BE2C (cell line): ENCODE data around the gene GAST.
"Not testable (repeated sequence)": the region's sequence is repeated elsewhere in the genome, so short reads cannot be mapped to it uniquely, and the experiment has no call there.

Experiments
- DNase-seq: peaks from one replicate; pipeline ENCODE4 v3.0.0-alpha.2; 2020
- H3K27me3 ChIP-seq: fragments of 250-450 bp; sonication (Bioruptor Pico); 2 replicates; pipeline ENCODE4 v1.5.1; 2020; ENCODE audit warnings: mild to moderate bottlenecking
- H3K36me3 ChIP-seq: fragments of 250-450 bp; sonication (Bioruptor Pico); 2 replicates; pipeline ENCODE4 v1.5.1; 2020; ENCODE audit warnings: mild to moderate bottlenecking
- H3K4me1 ChIP-seq: fragments of 250-450 bp; sonication (Bioruptor Pico); 2 replicates; pipeline ENCODE4 v1.5.1; 2020
- H3K4me3 ChIP-seq: 2 replicates; pipeline ENCODE4 v1.5.1; 2011; ENCODE audit warnings: low read depth, low read length
- H3K9me3 ChIP-seq: fragments of 250-450 bp; sonication (Bioruptor Pico); 2 replicates; pipeline ENCODE4 v1.5.1; 2020
- TF ChIP-seq, protein P1 (sequence below): IDR thresholded peaks from 2 replicates; pipeline ENCODE4 v1.5.1; 2012; ENCODE audit warnings: mild to moderate bottlenecking, low read depth, low read length

Gene GAST

DNA sequence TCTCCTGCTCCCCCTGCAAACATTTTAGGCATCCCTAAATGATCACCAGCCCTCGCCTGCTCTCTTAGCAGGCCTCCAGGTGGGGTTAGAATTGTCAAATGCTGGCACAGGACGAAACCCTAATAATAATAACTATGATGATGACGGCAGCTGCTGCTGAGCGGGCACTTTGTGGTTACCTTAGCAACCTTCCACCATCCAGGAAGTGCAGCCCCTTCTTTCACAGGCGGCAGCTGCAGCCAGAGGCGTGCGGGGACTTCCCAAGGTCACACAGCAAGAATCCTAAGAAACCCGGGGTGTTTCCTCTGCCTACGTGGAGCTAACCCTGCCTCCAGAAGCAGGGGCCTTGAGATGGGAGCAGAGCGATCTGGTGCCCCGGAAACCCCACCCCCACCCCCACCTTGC lies 45.9 kb upstream of the GAST start:
- TF ChIP-seq, protein P1, sequence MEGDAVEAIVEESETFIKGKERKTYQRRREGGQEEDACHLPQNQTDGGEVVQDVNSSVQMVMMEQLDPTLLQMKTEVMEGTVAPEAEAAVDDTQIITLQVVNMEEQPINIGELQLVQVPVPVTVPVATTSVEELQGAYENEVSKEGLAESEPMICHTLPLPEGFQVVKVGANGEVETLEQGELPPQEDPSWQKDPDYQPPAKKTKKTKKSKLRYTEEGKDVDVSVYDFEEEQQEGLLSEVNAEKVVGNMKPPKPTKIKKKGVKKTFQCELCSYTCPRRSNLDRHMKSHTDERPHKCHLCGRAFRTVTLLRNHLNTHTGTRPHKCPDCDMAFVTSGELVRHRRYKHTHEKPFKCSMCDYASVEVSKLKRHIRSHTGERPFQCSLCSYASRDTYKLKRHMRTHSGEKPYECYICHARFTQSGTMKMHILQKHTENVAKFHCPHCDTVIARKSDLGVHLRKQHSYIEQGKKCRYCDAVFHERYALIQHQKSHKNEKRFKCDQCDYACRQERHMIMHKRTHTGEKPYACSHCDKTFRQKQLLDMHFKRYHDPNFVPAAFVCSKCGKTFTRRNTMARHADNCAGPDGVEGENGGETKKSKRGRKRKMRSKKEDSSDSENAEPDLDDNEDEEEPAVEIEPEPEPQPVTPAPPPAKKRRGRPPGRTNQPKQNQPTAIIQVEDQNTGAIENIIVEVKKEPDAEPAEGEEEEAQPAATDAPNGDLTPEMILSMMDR = no peak
- Histone ChIP-seq H3K4me3 (peak overlapping the region; percentile 67), H3K36me3 (no peaks in the 10 kb centered on the region), H3K4me1 (peaks cover 12% of the 10 kb centered on the region), H3K9me3 (no peaks in the 10 kb centered on the region), H3K27me3 (no peaks in the 10 kb centered on the region)
- peak; percentile 63 for DNase-seq

DNA sequence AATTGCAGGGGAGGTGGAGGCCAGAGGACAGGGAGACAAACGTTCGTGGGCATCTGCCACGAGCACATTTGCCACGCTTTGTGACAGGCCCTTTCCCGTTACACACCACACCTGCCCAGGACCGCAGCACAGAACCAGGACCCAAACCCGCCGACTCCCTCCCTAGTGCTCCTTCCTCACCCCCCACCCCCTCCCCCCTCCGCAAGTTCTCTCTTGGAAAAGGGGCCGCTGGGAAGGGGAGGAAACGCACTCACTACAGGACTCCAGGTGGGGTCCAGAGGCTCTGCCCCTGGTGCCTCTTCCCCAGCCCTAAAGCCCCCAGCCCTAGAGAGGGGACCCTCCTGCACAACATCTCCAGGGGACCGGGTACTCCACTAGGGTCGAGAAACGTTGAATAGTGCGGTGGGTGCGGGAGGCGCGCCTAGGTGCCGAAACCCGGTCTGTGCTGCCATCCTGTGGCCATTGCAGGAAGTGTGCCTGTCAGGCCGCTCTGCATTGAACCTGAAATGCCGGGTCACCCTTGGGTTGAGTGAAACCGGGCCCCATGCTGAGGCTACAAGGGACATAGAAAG lies 45.3 kb upstream of the GAST start:
- Histone ChIP-seq H3K4me1 (peaks cover 12% of the 10 kb centered on the region), H3K27me3 (no peaks in the 10 kb centered on the region), H3K4me3 (peak overlapping the region; percentile 67), H3K36me3 (no peaks in the 10 kb centered on the region), H3K9me3 (no peaks in the 10 kb centered on the region)
- peak; percentile 89 for DNase-seq
- TF ChIP-seq, protein P1 = peak; percentile 94

DNA sequence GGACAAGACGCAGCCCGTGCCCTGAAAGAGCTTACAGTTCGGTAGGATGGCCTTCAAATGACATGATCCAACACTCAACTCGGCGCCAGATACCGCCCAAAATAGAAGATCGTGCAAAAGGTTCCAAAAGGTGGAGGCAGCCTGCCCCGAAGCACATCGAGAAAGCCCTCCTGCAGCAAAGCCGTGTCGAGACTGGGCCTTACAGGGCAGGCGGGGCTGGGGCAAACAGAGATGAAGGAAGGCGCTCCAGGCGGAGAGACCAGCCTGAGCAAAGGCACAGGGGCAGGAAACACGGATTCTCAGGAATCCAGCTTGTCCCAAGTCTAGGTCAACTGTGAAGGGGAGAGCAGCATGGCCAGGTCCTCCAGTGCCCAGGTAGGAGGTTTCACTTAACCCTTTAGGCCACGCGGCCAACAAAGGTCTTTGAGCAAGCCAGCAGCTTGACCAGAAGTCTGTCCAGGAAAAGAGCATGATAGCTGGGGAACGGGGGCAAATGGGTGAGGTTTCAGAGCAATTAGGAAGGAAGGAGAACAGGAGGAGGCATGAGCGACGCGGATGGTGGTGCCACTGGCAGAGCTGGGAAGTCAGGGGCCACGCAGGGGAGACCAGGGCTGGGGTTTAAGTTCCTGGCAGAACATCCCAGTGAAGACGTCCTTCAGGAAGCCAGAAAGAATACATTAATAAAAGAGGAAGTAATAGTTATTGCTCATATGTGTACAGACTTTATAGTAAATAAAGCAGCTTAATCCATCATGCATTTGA lies 44.7 kb upstream of the GAST start:
- Histone ChIP-seq H3K9me3 (no peaks in the 10 kb centered on the region), H3K4me3 (no peak overlapping the region), H3K36me3 (no peaks in the 10 kb centered on the region), H3K27me3 (no peaks in the 10 kb centered on the region), H3K4me1 (peaks cover 12% of the 10 kb centered on the region)
- TF ChIP-seq, protein P1 = no peak
- no peak for DNase-seq

DNA sequence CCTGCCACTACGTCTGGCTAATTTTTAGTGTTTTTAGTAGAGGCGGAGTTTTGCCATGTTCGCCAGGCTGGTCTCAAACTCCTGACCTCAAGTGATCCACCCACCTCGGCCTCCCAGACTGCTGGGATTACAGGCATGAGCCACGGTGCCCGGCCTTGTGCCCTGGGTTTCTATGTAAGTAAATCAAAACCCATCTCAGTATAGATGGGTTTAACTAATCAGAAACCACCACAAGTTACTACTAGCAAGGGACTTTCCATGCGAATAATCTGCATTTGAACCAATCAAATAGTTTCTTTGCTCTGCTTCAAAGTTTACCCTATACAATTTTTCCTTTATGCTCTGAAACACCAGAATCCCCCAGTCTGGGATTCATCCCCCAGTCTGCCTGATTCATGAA lies 40.0 kb upstream of the GAST start:
- DNase-seq = no peak
- H3K4me1 ChIP-seq = no peaks in the 10 kb centered on the region
- no peaks in the 10 kb centered on the region for H3K9me3 ChIP-seq
- no peaks in the 10 kb centered on the region for H3K27me3 ChIP-seq
- TF ChIP-seq, protein P1 = no peak
- no peak overlapping the region for H3K4me3 ChIP-seq
- H3K36me3 ChIP-seq = no peaks in the 10 kb centered on the region

DNA sequence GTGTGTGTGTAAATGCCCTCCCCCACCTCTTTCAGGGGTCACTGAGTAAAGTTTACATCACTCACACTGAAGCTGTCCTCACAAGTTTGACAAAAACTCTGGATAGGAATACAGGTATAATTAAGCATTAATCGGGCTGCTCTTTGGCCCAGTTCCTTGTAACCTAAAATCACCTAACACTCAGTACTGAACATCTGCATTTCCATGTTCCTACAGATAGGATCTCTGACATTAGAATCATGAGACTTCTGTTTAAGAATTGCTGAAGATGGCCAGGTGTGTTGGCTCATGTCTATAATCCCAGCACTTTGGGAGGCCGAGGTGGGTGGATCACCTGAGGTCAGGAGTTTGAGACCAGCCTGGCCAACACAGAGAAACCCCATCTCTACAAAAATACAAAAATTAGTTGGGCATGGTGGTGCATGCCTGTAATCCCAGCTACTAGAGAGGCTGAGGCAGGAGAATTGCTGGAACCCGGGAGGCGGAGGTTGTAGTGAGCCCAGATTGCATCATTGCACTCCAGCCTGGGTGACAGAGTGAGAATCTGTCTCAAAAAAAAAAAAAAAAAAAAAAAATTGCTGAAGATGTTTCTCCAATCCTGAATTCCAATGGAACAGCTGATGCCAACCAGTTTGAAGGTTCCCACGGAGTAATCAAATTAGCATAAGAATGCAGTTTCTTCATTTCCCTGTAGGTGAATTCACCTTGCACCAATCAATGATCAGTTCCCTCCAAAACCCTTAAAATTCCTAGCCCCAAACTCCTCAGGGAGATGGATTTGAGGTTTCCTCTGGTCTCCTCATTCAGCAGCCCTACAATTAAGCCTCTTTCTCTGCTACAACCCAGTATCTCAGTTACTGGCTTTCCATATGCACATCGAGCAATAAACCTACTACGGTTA lies 36.7 kb upstream of the GAST start:
- H3K27me3 ChIP-seq, DNase-seq, H3K9me3 ChIP-seq, H3K4me1 ChIP-seq, H3K36me3 ChIP-seq, H3K4me3 ChIP-seq: not testable (repeated sequence)

DNA sequence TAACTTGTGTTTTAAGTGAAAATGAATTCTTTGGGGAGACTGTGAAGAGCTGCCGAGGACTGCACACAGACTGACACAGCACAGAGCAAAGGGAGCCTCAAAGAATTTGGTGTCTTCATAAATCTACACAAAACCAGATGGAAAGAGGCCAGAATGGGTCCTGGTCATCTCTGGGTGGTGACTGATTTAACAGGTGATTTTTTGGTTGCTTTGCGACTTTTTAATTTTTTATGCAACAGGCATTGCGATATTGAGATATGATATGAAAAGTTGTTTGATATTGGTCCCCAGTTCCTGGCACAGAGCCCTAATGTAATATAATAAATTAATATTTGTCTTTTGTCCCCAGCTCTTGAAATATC lies 36.1 kb upstream of the GAST start:
- Histone ChIP-seq H3K27me3 (no peaks in the 10 kb centered on the region), H3K36me3 (no peaks in the 10 kb centered on the region), H3K4me1 (peaks cover 4% of the 10 kb centered on the region; the same call in 1 of the 2 replicates), H3K4me3 (no peak overlapping the region), H3K9me3 (no peaks in the 10 kb centered on the region)
- DNase-seq = no peak
- TF ChIP-seq, protein P1 = no peak
